HEK293 (cell line): ENCODE results near the gene LARGE1.

Experiments
- CTCF ChIA-PET: fragments of 350-600 bp; formaldehyde crosslinking; extraction: SDS; loops from one replicate; lab custom pipeline; 2021; ENCODE audit warnings: antibody characterized with exemption; lab: Yijun Ruan, JAX
- POLR2A ChIA-PET: fragments of 300-600 bp; formaldehyde crosslinking; extraction: SDS; loops from one replicate; lab custom pipeline; 2020; ENCODE audit warnings: antibody characterized with exemption, inconsistent platforms; lab: Yijun Ruan, JAX
- H3K27ac ChIP-seq: fragments of 200-500 bp; sonication (Bioruptor generic); 2 replicates; pipeline ENCODE4 v1.5.1; 2014; ENCODE audit warnings: low read depth, low read length, control low read depth, inconsistent platforms; ENCODE audit errors: extremely low read depth
- H3K36me3 ChIP-seq, 2 experiments: fragments of 200-500 bp in 1 of 2; sonication (Bioruptor generic) in 1 of 2; 1 replicate in 1 of 2; 2 replicates in 1 of 2; pipeline ENCODE4 v1.5.1; 2014 to 2017; ENCODE audit warnings: inconsistent platforms in 2 of 2, low read length in 2 of 2; ENCODE audit not compliant: control insufficient read depth in 2 of 2, insufficient read depth in 1 of 2
- H3K4me1 ChIP-seq: fragments of 200-500 bp; sonication (Bioruptor generic); 2 replicates; pipeline ENCODE4 v1.5.1; 2014; ENCODE audit warnings: mild to moderate bottlenecking, low read length, inconsistent platforms; ENCODE audit not compliant: control insufficient read depth, insufficient read depth
- H3K4me3 ChIP-seq: 2 replicates; pipeline ENCODE4 v1.5.1; 2011; ENCODE audit warnings: low read depth, mild to moderate bottlenecking, control low read depth, low read length, moderate library complexity
- H3K9me3 ChIP-seq: fragments of 200-500 bp; sonication (Bioruptor generic); 2 replicates; pipeline ENCODE4 v1.5.1; 2014; ENCODE audit warnings: low read depth, low read length, inconsistent platforms; ENCODE audit not compliant: control insufficient read depth, insufficient read depth
- ATF2 ChIP-seq: fragments of 450-650 bp; formaldehyde crosslinking; IDR thresholded peaks from 2 replicates; pipeline ENCODE4 v1.5.1; 2016; ENCODE audit warnings: missing biosample characterization, missing genetic modification characterization, low read depth
- BCL6B ChIP-seq: fragments of 450-650 bp; formaldehyde crosslinking; IDR thresholded peaks from 2 replicates; pipeline ENCODE4 v1.5.1; 2017; ENCODE audit warnings: missing biosample characterization, missing genetic modification characterization
- GLIS1 ChIP-seq: fragments of 450-650 bp; formaldehyde crosslinking; IDR thresholded peaks from 2 replicates; pipeline ENCODE4 v1.5.1; 2016; ENCODE audit warnings: missing biosample characterization, missing genetic modification characterization
- ZBTB17 ChIP-seq: fragments of 450-650 bp; formaldehyde crosslinking; IDR thresholded peaks from 2 replicates; pipeline ENCODE4 v1.5.1; 2016; ENCODE audit warnings: missing biosample characterization, missing genetic modification characterization
- ZNF112 ChIP-seq: fragments of 450-650 bp; formaldehyde crosslinking; IDR thresholded peaks from 2 replicates; pipeline ENCODE4 v1.5.0; 2017; ENCODE audit warnings: missing biosample characterization, missing genetic modification characterization
- ZNF148 ChIP-seq: fragments of 450-650 bp; formaldehyde crosslinking; IDR thresholded peaks from 2 replicates; pipeline ENCODE4 v1.5.0; 2017; ENCODE audit warnings: missing biosample characterization, missing genetic modification characterization, borderline replicate concordance
- ZNF184 ChIP-seq: fragments of 450-650 bp; IDR thresholded peaks from 2 replicates; pipeline ENCODE4 v1.5.1; 2018; ENCODE audit warnings: missing biosample characterization, mild to moderate bottlenecking, missing genetic modification characterization
- ZNF214 ChIP-seq: fragments of 450-650 bp; formaldehyde crosslinking; IDR thresholded peaks from 2 replicates; pipeline ENCODE4 v1.5.1; 2017; ENCODE audit warnings: missing biosample characterization, mild to moderate bottlenecking, missing genetic modification characterization, borderline replicate concordance
- ZNF280C ChIP-seq: fragments of 450-650 bp; formaldehyde crosslinking; IDR thresholded peaks from 2 replicates; pipeline ENCODE4 v1.5.1; 2016; ENCODE audit warnings: missing biosample characterization, missing genetic modification characterization
- ZNF292 ChIP-seq: fragments of 450-650 bp; formaldehyde crosslinking; IDR thresholded peaks from 2 replicates; pipeline ENCODE4 v1.5.1; 2016; ENCODE audit warnings: low read depth, missing biosample characterization, missing genetic modification characterization, borderline replicate concordance
- ZNF311 ChIP-seq: fragments of 450-650 bp; formaldehyde crosslinking; IDR thresholded peaks from 2 replicates; pipeline ENCODE4 v1.5.1; 2017; ENCODE audit warnings: missing biosample characterization, missing genetic modification characterization, borderline replicate concordance
- ZNF341 ChIP-seq: fragments of 450-650 bp; formaldehyde crosslinking; IDR thresholded peaks from 2 replicates; pipeline ENCODE4; 2016; ENCODE audit warnings: low read depth, missing biosample characterization, missing genetic modification characterization
- ZNF416 ChIP-seq: fragments of 450-650 bp; formaldehyde crosslinking; IDR thresholded peaks from 2 replicates; pipeline ENCODE4 v1.5.1; 2016; ENCODE audit warnings: missing biosample characterization, missing genetic modification characterization
- ZNF548 ChIP-seq: fragments of 450-650 bp; formaldehyde crosslinking; IDR thresholded peaks from 2 replicates; pipeline ENCODE4 v1.5.1; 2016; ENCODE audit warnings: missing biosample characterization, missing genetic modification characterization
- ZNF549 ChIP-seq: fragments of 450-650 bp; IDR thresholded peaks from 2 replicates; pipeline ENCODE4 v1.5.1; 2018; ENCODE audit warnings: missing biosample characterization, missing genetic modification characterization, mild to moderate bottlenecking, inconsistent platforms, moderate library complexity
- ZNF610 ChIP-seq: fragments of 450-650 bp; formaldehyde crosslinking; IDR thresholded peaks from 2 replicates; pipeline ENCODE4 v1.5.1; 2016; ENCODE audit warnings: missing biosample characterization, missing genetic modification characterization, borderline replicate concordance
- ZNF670 ChIP-seq: fragments of 450-650 bp; formaldehyde crosslinking; IDR thresholded peaks from 2 replicates; pipeline ENCODE4 v1.5.1; 2016; ENCODE audit warnings: missing biosample characterization, missing genetic modification characterization, low read depth
- ZNF791 ChIP-seq: fragments of 450-650 bp; formaldehyde crosslinking; IDR thresholded peaks from 2 replicates; pipeline ENCODE4 v1.5.1; 2016; ENCODE audit warnings: missing biosample characterization, missing genetic modification characterization
- ZSCAN30 ChIP-seq: fragments of 450-650 bp; IDR thresholded peaks from 2 replicates; pipeline ENCODE4 v1.5.1; 2018; ENCODE audit warnings: missing biosample characterization, mild to moderate bottlenecking, missing genetic modification characterization, moderate library complexity

Gene LARGE1

GRCh38 chr22:33757041-33757801 lies 163.1 kb downstream of the LARGE1 start (continued):
- TF ChIP-seq ZNF184 = no peak
- no peak for TF ChIP-seq BCL6B
- no peak for TF ChIP-seq ZNF341
- TF ChIP-seq ZNF148 (tag by site-specific recombination) = no peak
- TF ChIP-seq ZNF311 (tag by site-specific recombination) = no peak
- peak; percentile 86 for TF ChIP-seq GLIS1 (tag by site-specific recombination)
- no peak for TF ChIP-seq ZNF791
- no peak for TF ChIP-seq ZNF416 (tag by site-specific recombination)

GRCh38 chr22:33756508-33756949 lies 163.7 kb downstream of the LARGE1 start:
- Histone ChIP-seq H3K27ac (no peak overlapping the region), H3K36me3 (no peaks in the 10 kb centered on the region)

GRCh38 chr22:33748714-33749113 lies 171.6 kb downstream of the LARGE1 start:
- ChIA-PET CTCF (interaction anchor here (0.6 to 0.7 kb wide), 2 partner anchors 303 to 844 kb away, joined by 3 read pairs; no protein-coding TSS in a partner anchor), POLR2A (interaction anchor here (0.6 kb wide), 1 partner anchor 9 kb away, joined by 5 read pairs; no protein-coding TSS in a partner anchor)

More at GRCh38 chr22:33756508-33756949, 163.7 kb downstream of the LARGE1 start:
- 0 out of 2 replicates have a peak, but pooled peaks cover 3% of the 10 kb centered on the region for H3K4me1 ChIP-seq
- peak; percentile 56; the same call in 1 of the 2 replicates for TF ChIP-seq ZNF610 (tag by site-specific recombination)
- TF ChIP-seq ZNF112 = no peak
- no peak for TF ChIP-seq ATF2 (tag by site-specific recombination)
- peak; percentile 22; the same call in 1 of the 2 replicates for TF ChIP-seq ZNF341
- TF ChIP-seq ZNF670 (tag by site-specific recombination) = no peak
- TF ChIP-seq ZBTB17 (tag by site-specific recombination) = peak; percentile 44
- POLR2A ChIA-PET = interaction anchor here (0.5 kb wide), 1 partner anchor 297 kb away, joined by 3 read pairs; no protein-coding TSS in a partner anchor
- H3K4me3 ChIP-seq = no peak overlapping the region
- no peaks in the 10 kb centered on the region for H3K9me3 ChIP-seq
- CTCF ChIA-PET = interaction anchor here (0.6 kb wide), 1 partner anchor 240 kb away, joined by 3 read pairs; no protein-coding TSS in a partner anchor

More at GRCh38 chr22:33748714-33749113, 171.6 kb downstream of the LARGE1 start:
- no peak for TF ChIP-seq ZNF292
- TF ChIP-seq ZNF549 (tag by site-specific recombination) = no peak
- no peak for TF ChIP-seq ZNF280C (tag by site-specific recombination)
- no peak for TF ChIP-seq ZNF548 (tag by site-specific recombination)
- TF ChIP-seq ZSCAN30 (tag by site-specific recombination) = no peak
- TF ChIP-seq ZNF214 (tag by site-specific recombination) = no peak
- Histone ChIP-seq H3K27ac (no peak overlapping the region), H3K4me1 (no peaks in the 10 kb centered on the region), H3K36me3 (no peaks in the 10 kb centered on the region), H3K4me3 (no peak overlapping the region), H3K9me3 (no peaks in the 10 kb centered on the region)
